Tibial artery (tissue), 4 donors: ENCODE measurements around the gene PTPN23.
"Not testable (repeated sequence)": the region's sequence is repeated elsewhere in the genome, so short reads cannot be mapped to it uniquely, and the experiment has no call there.

Source experiments
- DNase-seq, 2 donors: peaks; one replicate each; pipeline ENCODE4 v3.0.0-alpha.2; 2019
- H3K27ac ChIP-seq, 2 donors: fragments of 200-600 bp; sonication (generic) in 1 of 2; 1 replicate in 1 of 2; 2 replicates in 1 of 2; pipeline ENCODE4 v1.5.1; 2018 to 2019; ENCODE audit warnings: mild to moderate bottlenecking in 1 of 2
- H3K27me3 ChIP-seq, 2 donors: fragments of 200-600 bp; sonication (generic) in 1 of 2; one replicate each; pipeline versions ENCODE4 v1.5.1 to v1.6.0; 2016 to 2019
- H3K36me3 ChIP-seq, 3 donors: fragments of 200-600 bp; sonication (generic) in 2 of 3; one replicate each; pipeline ENCODE4 v1.5.1; 2016 to 2019; ENCODE audit warnings: mild to moderate bottlenecking in 2 of 3
- H3K4me1 ChIP-seq, 4 donors: fragments of 200-600 bp; sonication (generic) in 2 of 4; 1 replicate in 3 of 4; 2 replicates in 1 of 4; pipeline ENCODE4 v1.5.1; 2016 to 2019
- H3K4me3 ChIP-seq, 2 donors: fragments of 200-600 bp; sonication (generic) in 1 of 2; 1 replicate in 1 of 2; 2 replicates in 1 of 2; pipeline ENCODE4 v1.5.1; 2018 to 2019; ENCODE audit warnings: mild to moderate bottlenecking in 2 of 2
- H3K9me3 ChIP-seq, 3 donors: fragments of 200-600 bp; sonication (generic) in 1 of 3; one replicate each; pipeline ENCODE4 v1.5.1; 2016 to 2019
- intact Hi-C: fragments of 100-400 bp; cut with DNase I; formaldehyde crosslinking; loops from one replicate; pipeline ENCODE4 v1.15.0; 2023; ENCODE audit warnings: low total_unique reads
- TF ChIP-seq, protein P1 (sequence below), 2 experiments: fragments of 200-600 bp in 1 of 2; fragments of 450-650 bp in 1 of 2; IDR thresholded peaks; one replicate each; pipeline ENCODE4 v1.5.1; 2017 to 2019; ENCODE audit warnings: antibody characterized with exemption in 2 of 2, mild to moderate bottlenecking in 1 of 2, moderate library complexity in 1 of 2

The PTPN23 gene

DNA sequence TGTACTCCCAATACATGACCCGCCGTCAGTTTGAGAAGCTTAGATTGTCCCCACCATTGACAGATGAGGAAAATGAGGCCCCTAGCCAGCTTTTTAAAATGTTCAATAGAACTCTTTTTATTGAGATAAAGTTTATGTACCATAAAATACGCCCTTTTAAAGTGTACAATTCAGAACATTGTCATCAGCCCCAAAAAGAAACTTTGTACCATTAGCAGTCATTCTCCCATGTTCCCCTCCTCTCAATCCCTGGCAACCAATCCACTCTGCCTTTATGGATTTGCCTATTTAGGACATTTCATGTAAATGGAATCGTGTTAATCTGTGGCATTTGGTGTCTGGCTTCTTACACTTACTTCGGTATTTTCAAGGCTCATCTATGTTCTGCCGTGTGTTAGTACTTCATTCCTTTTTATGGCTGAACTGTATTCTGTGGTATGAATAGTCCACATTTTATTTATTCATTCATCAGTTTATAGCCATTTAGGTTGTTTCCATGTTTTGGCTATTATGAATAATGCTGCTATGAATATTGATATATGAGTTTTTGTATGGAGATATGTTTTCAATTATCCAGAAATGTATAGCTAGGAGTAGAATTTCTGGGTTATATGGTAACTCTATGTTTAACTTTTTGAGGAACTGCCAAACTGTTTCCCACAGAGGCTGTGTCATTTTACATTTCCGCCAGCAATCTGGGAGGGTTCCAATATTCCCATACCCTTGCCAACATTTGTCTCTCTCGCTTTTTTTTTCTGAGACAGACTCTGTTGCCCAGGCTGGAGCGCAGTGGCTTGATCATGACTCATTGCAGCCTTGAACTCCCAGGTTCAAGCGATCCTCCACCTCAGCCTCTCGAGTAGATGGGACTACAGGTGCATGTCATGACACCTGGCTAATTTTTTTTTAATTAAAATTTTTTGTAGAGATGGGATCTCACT, 15.3 kb upstream of the PTPN23 start:
- H3K27me3 ChIP-seq, result peaks cover 0 to 2% of the 10 kb centered on the region in 2 donors
- H3K9me3 ChIP-seq, result no peaks in the 10 kb centered on the region
- TF ChIP-seq, protein P1, sequence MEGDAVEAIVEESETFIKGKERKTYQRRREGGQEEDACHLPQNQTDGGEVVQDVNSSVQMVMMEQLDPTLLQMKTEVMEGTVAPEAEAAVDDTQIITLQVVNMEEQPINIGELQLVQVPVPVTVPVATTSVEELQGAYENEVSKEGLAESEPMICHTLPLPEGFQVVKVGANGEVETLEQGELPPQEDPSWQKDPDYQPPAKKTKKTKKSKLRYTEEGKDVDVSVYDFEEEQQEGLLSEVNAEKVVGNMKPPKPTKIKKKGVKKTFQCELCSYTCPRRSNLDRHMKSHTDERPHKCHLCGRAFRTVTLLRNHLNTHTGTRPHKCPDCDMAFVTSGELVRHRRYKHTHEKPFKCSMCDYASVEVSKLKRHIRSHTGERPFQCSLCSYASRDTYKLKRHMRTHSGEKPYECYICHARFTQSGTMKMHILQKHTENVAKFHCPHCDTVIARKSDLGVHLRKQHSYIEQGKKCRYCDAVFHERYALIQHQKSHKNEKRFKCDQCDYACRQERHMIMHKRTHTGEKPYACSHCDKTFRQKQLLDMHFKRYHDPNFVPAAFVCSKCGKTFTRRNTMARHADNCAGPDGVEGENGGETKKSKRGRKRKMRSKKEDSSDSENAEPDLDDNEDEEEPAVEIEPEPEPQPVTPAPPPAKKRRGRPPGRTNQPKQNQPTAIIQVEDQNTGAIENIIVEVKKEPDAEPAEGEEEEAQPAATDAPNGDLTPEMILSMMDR (IDR thresholded peaks at IDR 0.05), result no peak
- peak in 1 of 2 donors; percentile 66 for DNase-seq
- intact Hi-C loops, result no loop called here
- no peaks in the 10 kb centered on the region for H3K36me3 ChIP-seq
- H3K4me3 ChIP-seq, result no peak overlapping the region
- H3K27ac ChIP-seq, result no peak overlapping the region
- H3K4me1 ChIP-seq, result peaks cover 0 to 11% (median 2%) of the 10 kb centered on the region in 4 donors

GRCh38 chr3:47366833-47367232, 14.0 kb upstream of the PTPN23 start:
- peaks cover 0 to 15% of the 10 kb centered on the region in 2 donors for H3K27me3 ChIP-seq
- no peaks in the 10 kb centered on the region for H3K9me3 ChIP-seq
- H3K27ac ChIP-seq, result no peak overlapping the region
- peaks cover 0 to 11% (median 2%) of the 10 kb centered on the region in 4 donors for H3K4me1 ChIP-seq
- H3K4me3 ChIP-seq, result no peak overlapping the region
- DNase-seq, result peak in 1 of 2 donors; percentile 19
- H3K36me3 ChIP-seq, result no peaks in the 10 kb centered on the region
- intact Hi-C loops, result no loop called here
- TF ChIP-seq, protein P1 (IDR thresholded peaks at IDR 0.05), result no peak

DNA sequence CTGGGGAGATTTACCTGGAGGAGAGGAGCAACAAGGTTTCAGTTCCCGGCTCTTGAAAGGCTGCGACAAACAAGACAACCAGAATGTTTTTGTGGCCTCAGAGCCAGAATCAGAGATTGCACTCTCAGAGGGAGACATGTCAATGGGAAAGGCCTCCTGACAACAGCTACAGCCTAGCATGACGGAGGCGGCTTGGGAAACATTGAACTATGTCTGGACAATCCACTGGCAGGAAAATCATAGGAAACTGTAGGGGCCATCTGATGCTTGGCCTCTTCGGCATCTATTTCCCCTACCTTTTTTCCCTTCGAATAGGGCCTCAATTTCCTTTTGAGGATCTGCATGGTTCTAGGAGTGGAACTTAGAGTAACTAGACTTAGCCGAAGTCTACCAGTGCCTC, 13.2 kb upstream of the PTPN23 start:
- TF ChIP-seq, protein P1 (IDR thresholded peaks at IDR 0.05), result no peak
- no peak overlapping the region for H3K27ac ChIP-seq
- intact Hi-C loops, result no loop called here
- H3K36me3 ChIP-seq, result no peaks in the 10 kb centered on the region
- H3K4me1 ChIP-seq, result peaks cover 0 to 11% (median 2%) of the 10 kb centered on the region in 4 donors
- H3K9me3 ChIP-seq, result no peaks in the 10 kb centered on the region
- H3K27me3 ChIP-seq, result peaks cover 0 to 16% of the 10 kb centered on the region in 2 donors
- no peak overlapping the region for H3K4me3 ChIP-seq
- peak in 1 of 2 donors; percentile 32 for DNase-seq

DNA sequence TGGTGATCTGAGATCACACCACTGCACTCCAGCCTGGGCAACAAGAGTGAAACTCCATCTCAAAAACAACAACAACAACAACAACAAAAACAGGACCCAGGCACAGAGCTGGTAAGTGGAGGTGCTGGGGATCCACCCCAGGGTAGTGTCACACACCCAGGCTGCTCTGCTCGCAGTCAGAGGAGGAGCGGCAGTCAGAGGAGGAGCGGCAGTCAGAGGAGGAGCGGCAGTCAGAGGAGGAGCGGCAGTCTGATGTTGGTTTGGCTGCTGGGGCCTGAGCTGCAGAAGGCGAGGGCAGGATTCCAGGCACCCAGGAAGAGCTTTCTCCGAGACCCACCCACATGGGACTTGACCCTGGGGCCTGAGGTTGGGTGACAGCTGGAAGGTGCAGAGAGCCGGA, 10.8 kb upstream of the PTPN23 start:
- peaks cover 0 to 16% of the 10 kb centered on the region in 2 donors for H3K27me3 ChIP-seq
- DNase-seq, result peak in 1 of 2 donors; percentile 27
- H3K4me1 ChIP-seq, result peaks cover 0 to 11% (median 2%) of the 10 kb centered on the region in 4 donors
- H3K36me3 ChIP-seq, intact Hi-C loops, H3K4me3 ChIP-seq, H3K9me3 ChIP-seq, H3K27ac ChIP-seq: not testable (repeated sequence)

- H3K36me3 ChIP-seq, result no peaks in the 10 kb centered on the region
- H3K9me3 ChIP-seq, result no peaks in the 10 kb centered on the region
- no peak overlapping the region for H3K27ac ChIP-seq
- TF ChIP-seq, protein P1 (IDR thresholded peaks at IDR 0.05), result peak in 1 of 2 experiments; percentile 33
- intact Hi-C loops, result no loop called here
- peaks cover 0 to 16% of the 10 kb centered on the region in 2 donors for H3K27me3 ChIP-seq
- peak in 1 of 2 donors; percentile 21 for DNase-seq
- H3K4me1 ChIP-seq, result peaks cover 0 to 1% (median under 1%) of the 10 kb centered on the region in 4 donors
- no peak overlapping the region for H3K4me3 ChIP-seq
Observed at GRCh38 chr3:47370887-47371697, 9.7 kb upstream of the PTPN23 start.
